CD1c-positive myeloid dendritic cell (primary cell): Measurements from ENCODE around the gene CALM1.

ENCODE experiments used
- DNase-seq: peaks from one replicate; pipeline ENCODE4 v3.0.0-alpha.2; 2016; ENCODE audit errors: extremely low spot score

Gene CALM1

GRCh38 chr14:90396341-90397339 lies at the start of gene CALM1:
Gene CALM1 (plus strand): TSS chr14:90397029. CDS start chr14:90397231, 202 bp downstream.
- DNase-seq: peak; percentile 93

- DNase-seq: no peak
Observed at GRCh38 chr14:90348270-90348669, 48.6 kb upstream of the CALM1 start.

GRCh38 chr14:90349739-90350138 lies 47.1 kb upstream of the CALM1 start:
- peak; percentile 8 for DNase-seq

GRCh38 chr14:90354551-90355298 lies 42.1 kb upstream of the CALM1 start:
- no peak for DNase-seq

- DNase-seq: no peak
Observed at GRCh38 chr14:90355540-90356518, 41.0 kb upstream of the CALM1 start.

GRCh38 chr14:90356925-90357324 lies 39.9 kb upstream of the CALM1 start:
- DNase-seq: no peak

- DNase-seq: no peak
Observed at GRCh38 chr14:90358359-90358758, 38.5 kb upstream of the CALM1 start.

GRCh38 chr14:90361865-90362557 lies 34.8 kb upstream of the CALM1 start:
- DNase-seq: no peak

- DNase-seq: no peak
Observed at GRCh38 chr14:90362558-90362896, 34.3 kb upstream of the CALM1 start.

GRCh38 chr14:90368946-90369721 lies 27.7 kb upstream of the CALM1 start:
- DNase-seq: peak; percentile 15

GRCh38 chr14:90373887-90374286 lies 22.9 kb upstream of the CALM1 start:
- DNase-seq: no peak

- DNase-seq: no peak
Observed at GRCh38 chr14:90374813-90375212, 22.0 kb upstream of the CALM1 start.

GRCh38 chr14:90375934-90376333 lies 20.9 kb upstream of the CALM1 start:
- DNase-seq: no peak

- no peak for DNase-seq
Observed at GRCh38 chr14:90378249-90378648, 18.6 kb upstream of the CALM1 start.

GRCh38 chr14:90379106-90379505 lies 17.7 kb upstream of the CALM1 start:
- DNase-seq: no peak

GRCh38 chr14:90381011-90381786 lies 15.6 kb upstream of the CALM1 start:
- no peak for DNase-seq

- no peak for DNase-seq
Observed at GRCh38 chr14:90381999-90382451, 14.8 kb upstream of the CALM1 start.

GRCh38 chr14:90382491-90383125 lies 14.2 kb upstream of the CALM1 start:
- peak; percentile 74 for DNase-seq
